Smooth muscle cell of the brain vasculature (primary cell): ENCODE data around the gene FMO5.

ENCODE experiments used
- DNase-seq: peaks from one replicate; pipeline ENCODE4 v3.0.0-alpha.2; 2012; ENCODE audit warnings: low read depth, low spot score

Gene FMO5

DNA sequence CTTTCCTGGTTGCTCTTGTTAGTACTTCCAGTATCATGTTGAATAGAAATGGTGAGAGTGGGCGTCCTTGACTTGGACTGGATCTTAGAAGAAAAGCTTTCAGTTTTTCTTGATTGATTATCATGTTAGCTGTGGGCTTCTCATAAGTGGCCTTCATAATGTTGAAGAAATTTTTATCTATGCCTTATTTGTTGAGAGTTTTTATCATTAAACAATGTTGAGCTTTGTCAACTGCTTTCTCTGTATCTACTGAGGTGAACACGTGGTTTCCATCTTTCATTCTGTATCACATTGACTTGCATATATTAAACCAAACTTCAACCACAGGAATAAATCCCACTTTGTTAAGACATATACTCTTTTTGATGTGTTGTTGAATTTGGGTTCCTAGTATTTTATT, 82.3 kb downstream of the FMO5 start:
- no peak for DNase-seq
